IMR-90 (cell line): ENCODE measurements around the gene TUBGCP6. TPM values are rescaled to one million over a fixed set of nuclear protein-coding genes. Genes with fewer than 3 reads are reported as not detected.
A peak's percentile ranks its signal among the peaks of the same experiment; 100 is the strongest.

ENCODE experiments used
- ATAC-seq: fragments of 200-7000 bp; cut with Tn5 transposase; 2 replicates; pipeline ENCODE4 v1.9.1; 2020; ENCODE audit warnings: low read depth, mild to moderate bottlenecking, moderate library complexity
- BruUV-seq: library from RNA; stranded (reverse); fragments of 400-500 nt; replicated peaks from 2 replicates; lab custom pipeline; 2021; lab: Mats Ljungman, UMichigan
- CTCF ChIA-PET: fragments of 300-600 bp; formaldehyde crosslinking; extraction: SDS; loops from one replicate; lab custom pipeline; 2021; ENCODE audit warnings: antibody characterized with exemption; lab: Yijun Ruan, JAX
- POLR2A ChIA-PET: fragments of 300-600 bp; sonication (Branson Sonifier 250); formaldehyde crosslinking; loops from one replicate; lab custom pipeline; 2022; ENCODE audit warnings: antibody characterized with exemption; ENCODE audit not compliant: unreplicated experiment; lab: Charles Lee
- DNase-seq: peaks from one replicate; pipeline ENCODE4 v3.0.0; 2013
- H2AFZ ChIP-seq: replicated peaks from 2 replicates; pipeline ENCODE3; 2013; ENCODE audit warnings: low read length, mild to moderate bottlenecking; ENCODE audit not compliant: poor library complexity
- H2AK5ac ChIP-seq: 2 replicates; pipeline ENCODE4 v1.6.1; 2013; ENCODE audit warnings: low read depth, low read length, inconsistent platforms
- H2AK9ac ChIP-seq: replicated peaks from 2 replicates; pipeline ENCODE3; 2013; ENCODE audit warnings: mild to moderate bottlenecking, low read depth, low read length, moderate library complexity; ENCODE audit not compliant: poor library complexity
- H2BK120ac ChIP-seq: 2 replicates; pipeline ENCODE4 v1.6.1; 2013; ENCODE audit warnings: low read depth, low read length, inconsistent platforms
- H2BK15ac ChIP-seq: 3 replicates; pipeline ENCODE4 v1.6.1; 2013; ENCODE audit warnings: low read depth, low read length, inconsistent platforms
- H2BK20ac ChIP-seq: 2 replicates; pipeline ENCODE4 v1.6.1; 2013; ENCODE audit warnings: low read depth, mild to moderate bottlenecking, inconsistent platforms, low read length, moderate library complexity
- H2BK5ac ChIP-seq: 2 replicates; pipeline ENCODE4 v1.6.1; 2013; ENCODE audit warnings: mild to moderate bottlenecking, low read depth, low read length, inconsistent platforms; ENCODE audit not compliant: poor library complexity, severe bottlenecking
- H3K14ac ChIP-seq: replicated peaks from 2 replicates; pipeline ENCODE4 v1.6.1; 2013; ENCODE audit warnings: low read depth, low read length, inconsistent platforms
- H3K18ac ChIP-seq: 2 replicates; pipeline ENCODE4 v1.6.1; 2013; ENCODE audit warnings: low read depth, low read length, control low read depth
- H3K23ac ChIP-seq: 2 replicates; pipeline ENCODE4 v1.6.1; 2013; ENCODE audit warnings: low read depth, low read length, inconsistent platforms
- H3K27ac ChIP-seq: 2 replicates; pipeline ENCODE4 v1.5.1; 2013; ENCODE audit warnings: mild to moderate bottlenecking, control low read depth, low read length; ENCODE audit not compliant: insufficient read depth
- H3K27me3 ChIP-seq: 2 replicates; pipeline ENCODE4 v1.6.1; 2013; ENCODE audit warnings: low read length; ENCODE audit not compliant: control insufficient read depth, insufficient read depth
- H3K36me3 ChIP-seq: 2 replicates; pipeline ENCODE4 v1.6.1; 2013; ENCODE audit warnings: low read length, mixed read lengths; ENCODE audit not compliant: control insufficient read depth, insufficient read depth
- H3K4ac ChIP-seq: 2 replicates; pipeline ENCODE4 v1.6.1; 2013; ENCODE audit warnings: low read depth, low read length, inconsistent platforms
- H3K4me1 ChIP-seq: 2 replicates; pipeline ENCODE4 v1.6.1; 2013; ENCODE audit warnings: low read length, mixed read lengths; ENCODE audit not compliant: control insufficient read depth, insufficient read depth
- H3K4me2 ChIP-seq: 2 replicates; pipeline ENCODE4 v1.6.1; 2013; ENCODE audit warnings: low read depth, mild to moderate bottlenecking, control low read depth, low read length, moderate library complexity
- H3K4me3 ChIP-seq: 2 replicates; pipeline ENCODE4 v1.5.1; 2013; ENCODE audit warnings: low read depth, mild to moderate bottlenecking, control low read depth, low read length, moderate library complexity; ENCODE audit not compliant: insufficient read depth
- H3K56ac ChIP-seq: 2 replicates; pipeline ENCODE4 v1.6.1; 2013; ENCODE audit warnings: low read length, inconsistent platforms; ENCODE audit not compliant: insufficient read depth; ENCODE audit errors: extremely low read depth
- H3K79me1 ChIP-seq, 2 experiments: 2 replicates each; pipeline ENCODE4 v1.6.1; 2013; ENCODE audit warnings: low read length in 2 of 2, inconsistent platforms in 1 of 2, low read depth in 1 of 2
- H3K9ac ChIP-seq: 2 replicates; pipeline ENCODE4 v1.6.1; 2013; ENCODE audit warnings: low read depth, low read length, control low read depth
- H3K9me1 ChIP-seq: 2 replicates; pipeline ENCODE4 v1.6.1; 2013; ENCODE audit warnings: low read length, inconsistent platforms; ENCODE audit not compliant: insufficient read depth
- H3K9me3 ChIP-seq: 2 replicates; pipeline ENCODE4 v1.6.1; 2013; ENCODE audit warnings: low read length; ENCODE audit not compliant: control insufficient read depth, insufficient read depth
- H4K20me1 ChIP-seq: 2 replicates; pipeline ENCODE4 v1.6.1; 2013; ENCODE audit warnings: low read length, inconsistent platforms; ENCODE audit not compliant: insufficient read depth
- H4K5ac ChIP-seq: 2 replicates; pipeline ENCODE4 v1.6.1; 2013; ENCODE audit warnings: mild to moderate bottlenecking, low read depth, low read length, control low read depth
- H4K8ac ChIP-seq, 2 experiments: 2 replicates each; pipeline ENCODE4 v1.6.1; 2013; ENCODE audit warnings: low read depth in 2 of 2, low read length in 2 of 2, control low read depth in 1 of 2, inconsistent platforms in 1 of 2
- H4K91ac ChIP-seq: 2 replicates; pipeline ENCODE4 v1.6.1; 2013; ENCODE audit warnings: low read depth, low read length, inconsistent platforms; ENCODE audit not compliant: insufficient read depth
- BHLHE40 ChIP-seq: fragments of 150-350 bp; IDR thresholded peaks from 2 replicates; pipeline ENCODE4 v1.6.1; 2016; ENCODE audit warnings: mild to moderate bottlenecking, low read depth, low read length
- CEBPB ChIP-seq: IDR thresholded peaks from 2 replicates; pipeline ENCODE4 v1.6.1; 2012; ENCODE audit warnings: low read depth, low read length, improper control_type of control experiment
- CHD1 ChIP-seq: IDR thresholded peaks from 2 replicates; pipeline ENCODE4 v1.6.1; 2012; ENCODE audit warnings: low read depth, low read length, improper control_type of control experiment
- CTCF ChIP-seq: conservative IDR thresholded peaks from 2 replicates; pipeline ENCODE4 v1.5.1; 2012; ENCODE audit warnings: mild to moderate bottlenecking, low read depth, low read length, improper control_type of control experiment
- ELK1 ChIP-seq: fragments of 150-350 bp; IDR thresholded peaks from 2 replicates; pipeline ENCODE4 v1.6.1; 2016; ENCODE audit warnings: low read depth, mild to moderate bottlenecking, low read length, moderate library complexity, borderline replicate concordance
- FOS ChIP-seq: fragments of 150-350 bp; IDR thresholded peaks from 2 replicates; pipeline ENCODE4 v1.6.1; 2016; ENCODE audit warnings: low read depth, low read length
- MAFK ChIP-seq: IDR thresholded peaks from 2 replicates; pipeline ENCODE4 v1.6.1; 2012; ENCODE audit warnings: low read depth, low read length, improper control_type of control experiment
- MAZ ChIP-seq: IDR thresholded peaks from 2 replicates; pipeline ENCODE4 v1.6.1; 2012; ENCODE audit warnings: low read depth, mild to moderate bottlenecking, low read length, improper control_type of control experiment, moderate library complexity, borderline replicate concordance
- MXI1 ChIP-seq: IDR thresholded peaks from 2 replicates; pipeline ENCODE4 v1.6.1; 2012; ENCODE audit warnings: low read depth, mild to moderate bottlenecking, low read length, moderate library complexity, borderline replicate concordance
- NFE2L2 ChIP-seq: fragments of 150-350 bp; IDR thresholded peaks from 2 replicates; pipeline ENCODE4 v1.6.1; 2016; ENCODE audit warnings: low read depth, mild to moderate bottlenecking, low read length
- POLR2A ChIP-seq: IDR thresholded peaks from 2 replicates; pipeline ENCODE4 v1.6.1; 2012; ENCODE audit warnings: mild to moderate bottlenecking, low read depth, low read length
- RAD21 ChIP-seq: IDR thresholded peaks from 2 replicates; pipeline ENCODE4 v1.6.1; 2012; ENCODE audit warnings: low read length, improper control_type of control experiment
- RCOR1 ChIP-seq: IDR thresholded peaks from 2 replicates; pipeline ENCODE4 v1.6.1; 2012; ENCODE audit warnings: mild to moderate bottlenecking, low read length, improper control_type of control experiment; ENCODE audit not compliant: insufficient replicate concordance
- RFX5 ChIP-seq: IDR thresholded peaks from 2 replicates; pipeline ENCODE4 v1.8.0; 2012; ENCODE audit warnings: low read depth, mild to moderate bottlenecking, low read length, moderate library complexity
- SMC3 ChIP-seq: fragments of 150-350 bp; IDR thresholded peaks from 2 replicates; pipeline ENCODE4 v1.6.1; 2016; ENCODE audit warnings: low read depth, mild to moderate bottlenecking, antibody characterized with exemption, low read length, moderate library complexity
- WGBS, 2 experiments: methylation state at CpG; one replicate each; pipeline versions ENCODE4 v1.1.5 to v1.1.7; 2013; ENCODE audit warnings: missing lambda C conversion rate in 2 of 2; ENCODE audit not compliant: insufficient read length in 1 of 2; ENCODE audit errors: extremely low coverage in 2 of 2; 5-methylcytosine and 5-hydroxymethylcytosine counted together
- dilution Hi-C: fragments of 300-500 bp; cut with HindIII; formaldehyde crosslinking; loops from one replicate; pipeline ENCODE4 v1.14.3; 2018; ENCODE audit warnings: low sequenced_read_pairs; ENCODE audit not compliant: unreplicated experiment
- in situ Hi-C: fragments of 300-500 bp; cut with MboI; formaldehyde crosslinking; loops from 3 replicates; pipeline ENCODE4 v1.14.3; 2019; ENCODE audit warnings: low sequenced_read_pairs, inconsistent platforms, mixed read lengths
- intact Hi-C: fragments of 100-400 bp; cut with micrococcal nuclease; formaldehyde crosslinking; loops from 2 replicates; pipeline ENCODE4 v1.10.0; 2022
- polyA plus RNA-seq, 3 experiments: library from polyadenylated mRNA; depleted of rRNA; stranded (reverse); fragments of >200 nt; gene quantifications; 2 replicates each; pipeline ENCODE4 v1.2.3, GENCODE V29; 2012; ENCODE audit warnings: low replicate concordance in 1 of 3
- total RNA-seq: library from RNA; depleted of rRNA; stranded (reverse); fragments of >200 nt; gene quantifications from 2 replicates; pipeline ENCODE4 v1.2.3, GENCODE V29; 2012

TUBGCP6 gene
- total and polyA plus RNA-seq, 2 of the 4 experiments (the other 2 are of a cell fraction): 10.8 to 28.6 TPM

- no peak for TF ChIP-seq RCOR1
Observed at GRCh38 chr22:50269970-50270665, 25.3 kb upstream of the TUBGCP6 start, which contains the start of gene MAPK11 (continued).

DNA sequence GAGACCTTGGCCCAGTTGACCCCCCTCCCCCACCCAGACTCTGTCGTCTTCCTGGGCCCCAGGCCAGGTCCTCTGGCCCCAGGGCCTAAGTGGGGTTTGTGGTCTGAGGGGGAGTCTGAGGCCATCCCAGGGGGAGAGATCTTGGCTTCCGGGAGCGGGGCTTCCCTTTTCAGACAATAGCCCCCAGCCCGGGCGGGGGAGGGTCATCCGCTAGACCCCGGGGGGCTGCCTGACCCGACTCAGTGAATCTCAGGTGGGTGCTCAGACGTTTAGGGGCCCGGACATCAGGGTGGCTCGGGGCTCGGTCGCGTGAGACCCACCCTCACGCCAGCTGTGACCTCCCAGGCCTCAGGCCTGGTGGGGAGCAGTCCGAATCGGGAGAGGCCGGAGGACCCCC, 24.7 kb upstream of the TUBGCP6 start:
- no peak overlapping the region for H3K23ac ChIP-seq
- peak overlapping the region in 1 of 2 experiments; percentile 21; a peak in 1 of 4 replicates for H4K8ac ChIP-seq
- no peak overlapping the region for H3K4ac ChIP-seq
- H2AK5ac ChIP-seq: no peak overlapping the region
- no peak overlapping the region for H3K14ac ChIP-seq
- no peak overlapping the region for H2BK20ac ChIP-seq
- H3K27me3 ChIP-seq: no peaks in the 10 kb centered on the region
- in situ Hi-C loops (no loop called here), dilution Hi-C loops (no loop called here), intact Hi-C loops (no loop called here)
- no peak overlapping the region for H3K18ac ChIP-seq
- H3K9ac ChIP-seq: no peak overlapping the region; the same call in 1 of the 2 replicates
- peaks cover 29% of the 10 kb centered on the region for H4K20me1 ChIP-seq
- no peak overlapping the region for H2BK5ac ChIP-seq
- CTCF ChIA-PET: no interaction called here
- no peak overlapping the region for H2BK15ac ChIP-seq
- no peak overlapping the region for H2BK120ac ChIP-seq
- ATAC-seq (no peak), DNase-seq (no peak)
- H3K4me1 ChIP-seq: peaks cover 13% of the 10 kb centered on the region
- H3K56ac ChIP-seq: no peak overlapping the region
- H3K4me3 ChIP-seq: 0 out of 2 replicates have a peak overlapping the region, but pooled peaks have one; percentile 15
- peak overlapping the region; percentile 51 for H3K4me2 ChIP-seq
- no peak overlapping the region for H4K91ac ChIP-seq
- no peak overlapping the region for H4K5ac ChIP-seq
- H3K9me3 ChIP-seq: no peaks in the 10 kb centered on the region
- BruUV-seq: no TSS peak
- no CpG with 5 or more reads among the region's 18 CpGs for WGBS, 2 experiments
- peaks cover 9% of the 10 kb centered on the region; the same call in 1 of the 2 replicates for H3K36me3 ChIP-seq
- no peaks in the 10 kb centered on the region for H3K9me1 ChIP-seq
- peak overlapping the region; percentile 7 for H2AK9ac ChIP-seq
- POLR2A ChIA-PET: no interaction called here
- peak overlapping the region; percentile 81 for H2AFZ ChIP-seq
- peaks cover 0 to 3% of the 10 kb centered on the region in 2 experiments; a peak in 1 of 4 replicates for H3K79me1 ChIP-seq
- H3K27ac ChIP-seq: no peak overlapping the region
- TF ChIP-seq ELK1 (no peak), MXI1 (no peak), FOS (no peak), RAD21 (no peak), MAFK (no peak), RFX5 (no peak), MAZ (no peak), NFE2L2 (no peak), CEBPB (no peak), POLR2A (no peak), SMC3 (no peak), CTCF (no peak), BHLHE40 (no peak), CHD1 (no peak), RCOR1 (no peak)
